CD4-positive, alpha-beta T cell treated with Interferon gamma for 1 hour (primary cell): ENCODE measurements around the gene TBC1D3K.
"Not testable (repeated sequence)": the region's sequence is repeated elsewhere in the genome, so short reads cannot be mapped to it uniquely, and the experiment has no call there.

Experiments
- DNase-seq: peaks from one replicate; pipeline ENCODE4 v3.0.0-alpha.2; 2020

Gene TBC1D3K

GRCh38 chr17:37924115-37924514 is at the start of gene TBC1D3K:
TSS of gene TBC1D3K (plus strand) at chr17:37924415. CDS start at chr17:37926000, 1,585 bp downstream.
- not testable (repeated sequence) for DNase-seq

- no peak for DNase-seq
These were observed 39.7 kb upstream of the TBC1D3K start for GRCh38 chr17:37884516-37884915.

GRCh38 chr17:37885136-37885535 is 39.1 kb upstream of the TBC1D3K start:
- no peak for DNase-seq

- DNase-seq, result no peak
These were observed 35.3 kb upstream of the TBC1D3K start for GRCh38 chr17:37888881-37889280.

GRCh38 chr17:37896961-37897360 is 27.3 kb upstream of the TBC1D3K start:
- DNase-seq, result not testable (repeated sequence)
